ENCODE measurements around the gene RGS1.

- no peak for TF ChIP-seq POLR2A (IDR thresholded peaks at IDR 0.05)
- TF ChIP-seq, protein P1, sequence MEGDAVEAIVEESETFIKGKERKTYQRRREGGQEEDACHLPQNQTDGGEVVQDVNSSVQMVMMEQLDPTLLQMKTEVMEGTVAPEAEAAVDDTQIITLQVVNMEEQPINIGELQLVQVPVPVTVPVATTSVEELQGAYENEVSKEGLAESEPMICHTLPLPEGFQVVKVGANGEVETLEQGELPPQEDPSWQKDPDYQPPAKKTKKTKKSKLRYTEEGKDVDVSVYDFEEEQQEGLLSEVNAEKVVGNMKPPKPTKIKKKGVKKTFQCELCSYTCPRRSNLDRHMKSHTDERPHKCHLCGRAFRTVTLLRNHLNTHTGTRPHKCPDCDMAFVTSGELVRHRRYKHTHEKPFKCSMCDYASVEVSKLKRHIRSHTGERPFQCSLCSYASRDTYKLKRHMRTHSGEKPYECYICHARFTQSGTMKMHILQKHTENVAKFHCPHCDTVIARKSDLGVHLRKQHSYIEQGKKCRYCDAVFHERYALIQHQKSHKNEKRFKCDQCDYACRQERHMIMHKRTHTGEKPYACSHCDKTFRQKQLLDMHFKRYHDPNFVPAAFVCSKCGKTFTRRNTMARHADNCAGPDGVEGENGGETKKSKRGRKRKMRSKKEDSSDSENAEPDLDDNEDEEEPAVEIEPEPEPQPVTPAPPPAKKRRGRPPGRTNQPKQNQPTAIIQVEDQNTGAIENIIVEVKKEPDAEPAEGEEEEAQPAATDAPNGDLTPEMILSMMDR (IDR thresholded peaks at IDR 0.05), result no peak
Measured at GRCh38 chr1:192589813-192590212, 14.2 kb downstream of the RGS1 start.
